WTC11 (cell line): ENCODE data around the gene PLA1A.

ENCODE experiments used
- CREM ChIP-seq: sonication (generic); formaldehyde crosslinking; IDR thresholded peaks from 2 replicates; pipeline ENCODE4 v1.8.1; 2022; ENCODE audit warnings: mild to moderate bottlenecking, missing genetic modification reagents, moderate library complexity
- ZBTB21 ChIP-seq: sonication (generic); formaldehyde crosslinking; IDR thresholded peaks from 2 replicates; pipeline ENCODE4 v1.8.1; 2023; ENCODE audit warnings: mild to moderate bottlenecking, missing genetic modification reagents, borderline replicate concordance
- TF ChIP-seq, protein P1 (sequence below): fragments of 200-600 bp; IDR thresholded peaks from 2 replicates; pipeline ENCODE4 v1.8.0; 2022; ENCODE audit warnings: antibody characterized with exemption
- TF ChIP-seq, protein P2 (sequence below): sonication (generic); formaldehyde crosslinking; IDR thresholded peaks from 2 replicates; pipeline ENCODE4 v1.8.1; 2023; ENCODE audit warnings: mild to moderate bottlenecking, missing genetic modification reagents, moderate library complexity
- TF ChIP-seq, protein P3 (sequence below): sonication (generic); formaldehyde crosslinking; IDR thresholded peaks from 2 replicates; pipeline ENCODE4 v1.8.0; 2023; ENCODE audit warnings: missing genetic modification reagents
- TF ChIP-seq, protein P4 (sequence below): sonication (generic); formaldehyde crosslinking; IDR thresholded peaks from 2 replicates; pipeline ENCODE4 v1.8.1; 2022; ENCODE audit warnings: mild to moderate bottlenecking, missing genetic modification reagents, moderate library complexity, borderline replicate concordance
- TF ChIP-seq, protein P5 (sequence below): sonication (generic); formaldehyde crosslinking; IDR thresholded peaks from 2 replicates; pipeline ENCODE4 v1.8.0; 2022; ENCODE audit warnings: mild to moderate bottlenecking, missing genetic modification reagents

DNA sequence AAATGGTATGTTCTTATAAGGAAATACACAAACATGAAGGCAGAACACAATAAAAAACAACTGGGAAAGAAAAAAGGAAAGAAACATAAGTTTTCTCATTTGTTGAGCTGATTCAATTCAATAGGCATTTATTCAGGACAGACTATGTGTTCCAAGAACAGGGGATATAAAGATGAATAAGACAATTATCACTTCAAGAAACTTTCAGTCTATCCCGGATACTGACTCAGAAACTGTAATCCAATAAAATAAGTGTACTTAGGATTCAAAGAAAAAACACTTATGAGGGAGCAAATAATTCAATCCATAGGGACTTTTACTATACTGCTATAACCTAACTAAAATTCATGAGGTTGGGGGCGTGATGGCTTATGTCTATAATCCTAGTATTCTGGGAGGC, 66.2 kb downstream of the PLA1A start:
- TF ChIP-seq, protein P1, sequence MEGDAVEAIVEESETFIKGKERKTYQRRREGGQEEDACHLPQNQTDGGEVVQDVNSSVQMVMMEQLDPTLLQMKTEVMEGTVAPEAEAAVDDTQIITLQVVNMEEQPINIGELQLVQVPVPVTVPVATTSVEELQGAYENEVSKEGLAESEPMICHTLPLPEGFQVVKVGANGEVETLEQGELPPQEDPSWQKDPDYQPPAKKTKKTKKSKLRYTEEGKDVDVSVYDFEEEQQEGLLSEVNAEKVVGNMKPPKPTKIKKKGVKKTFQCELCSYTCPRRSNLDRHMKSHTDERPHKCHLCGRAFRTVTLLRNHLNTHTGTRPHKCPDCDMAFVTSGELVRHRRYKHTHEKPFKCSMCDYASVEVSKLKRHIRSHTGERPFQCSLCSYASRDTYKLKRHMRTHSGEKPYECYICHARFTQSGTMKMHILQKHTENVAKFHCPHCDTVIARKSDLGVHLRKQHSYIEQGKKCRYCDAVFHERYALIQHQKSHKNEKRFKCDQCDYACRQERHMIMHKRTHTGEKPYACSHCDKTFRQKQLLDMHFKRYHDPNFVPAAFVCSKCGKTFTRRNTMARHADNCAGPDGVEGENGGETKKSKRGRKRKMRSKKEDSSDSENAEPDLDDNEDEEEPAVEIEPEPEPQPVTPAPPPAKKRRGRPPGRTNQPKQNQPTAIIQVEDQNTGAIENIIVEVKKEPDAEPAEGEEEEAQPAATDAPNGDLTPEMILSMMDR: no peak
- TF ChIP-seq, protein P2, sequence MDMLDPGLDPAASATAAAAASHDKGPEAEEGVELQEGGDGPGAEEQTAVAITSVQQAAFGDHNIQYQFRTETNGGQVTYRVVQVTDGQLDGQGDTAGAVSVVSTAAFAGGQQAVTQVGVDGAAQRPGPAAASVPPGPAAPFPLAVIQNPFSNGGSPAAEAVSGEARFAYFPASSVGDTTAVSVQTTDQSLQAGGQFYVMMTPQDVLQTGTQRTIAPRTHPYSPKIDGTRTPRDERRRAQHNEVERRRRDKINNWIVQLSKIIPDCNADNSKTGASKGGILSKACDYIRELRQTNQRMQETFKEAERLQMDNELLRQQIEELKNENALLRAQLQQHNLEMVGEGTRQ: no peak
- no peak for TF ChIP-seq CREM (CRISPR knock-in tag)
- no peak for TF ChIP-seq ZBTB21 (CRISPR knock-in tag)
- TF ChIP-seq, protein P3, sequence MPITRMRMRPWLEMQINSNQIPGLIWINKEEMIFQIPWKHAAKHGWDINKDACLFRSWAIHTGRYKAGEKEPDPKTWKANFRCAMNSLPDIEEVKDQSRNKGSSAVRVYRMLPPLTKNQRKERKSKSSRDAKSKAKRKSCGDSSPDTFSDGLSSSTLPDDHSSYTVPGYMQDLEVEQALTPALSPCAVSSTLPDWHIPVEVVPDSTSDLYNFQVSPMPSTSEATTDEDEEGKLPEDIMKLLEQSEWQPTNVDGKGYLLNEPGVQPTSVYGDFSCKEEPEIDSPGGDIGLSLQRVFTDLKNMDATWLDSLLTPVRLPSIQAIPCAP (CRISPR knock-in tag): no peak
- TF ChIP-seq, protein P4, sequence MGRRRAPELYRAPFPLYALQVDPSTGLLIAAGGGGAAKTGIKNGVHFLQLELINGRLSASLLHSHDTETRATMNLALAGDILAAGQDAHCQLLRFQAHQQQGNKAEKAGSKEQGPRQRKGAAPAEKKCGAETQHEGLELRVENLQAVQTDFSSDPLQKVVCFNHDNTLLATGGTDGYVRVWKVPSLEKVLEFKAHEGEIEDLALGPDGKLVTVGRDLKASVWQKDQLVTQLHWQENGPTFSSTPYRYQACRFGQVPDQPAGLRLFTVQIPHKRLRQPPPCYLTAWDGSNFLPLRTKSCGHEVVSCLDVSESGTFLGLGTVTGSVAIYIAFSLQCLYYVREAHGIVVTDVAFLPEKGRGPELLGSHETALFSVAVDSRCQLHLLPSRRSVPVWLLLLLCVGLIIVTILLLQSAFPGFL: no peak
- TF ChIP-seq, protein P5, sequence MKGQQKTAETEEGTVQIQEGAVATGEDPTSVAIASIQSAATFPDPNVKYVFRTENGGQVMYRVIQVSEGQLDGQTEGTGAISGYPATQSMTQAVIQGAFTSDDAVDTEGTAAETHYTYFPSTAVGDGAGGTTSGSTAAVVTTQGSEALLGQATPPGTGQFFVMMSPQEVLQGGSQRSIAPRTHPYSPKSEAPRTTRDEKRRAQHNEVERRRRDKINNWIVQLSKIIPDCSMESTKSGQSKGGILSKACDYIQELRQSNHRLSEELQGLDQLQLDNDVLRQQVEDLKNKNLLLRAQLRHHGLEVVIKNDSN (CRISPR knock-in tag): no peak
